ENCODE data around the gene FGR. TPM values are rescaled to one million over a fixed set of nuclear protein-coding genes. Genes with fewer than 3 reads are reported as not detected.

Gene FGR
- total and polyA plus RNA-seq, 9 donors = 1.4 to 2.5 (median 2.0) TPM

DNA sequence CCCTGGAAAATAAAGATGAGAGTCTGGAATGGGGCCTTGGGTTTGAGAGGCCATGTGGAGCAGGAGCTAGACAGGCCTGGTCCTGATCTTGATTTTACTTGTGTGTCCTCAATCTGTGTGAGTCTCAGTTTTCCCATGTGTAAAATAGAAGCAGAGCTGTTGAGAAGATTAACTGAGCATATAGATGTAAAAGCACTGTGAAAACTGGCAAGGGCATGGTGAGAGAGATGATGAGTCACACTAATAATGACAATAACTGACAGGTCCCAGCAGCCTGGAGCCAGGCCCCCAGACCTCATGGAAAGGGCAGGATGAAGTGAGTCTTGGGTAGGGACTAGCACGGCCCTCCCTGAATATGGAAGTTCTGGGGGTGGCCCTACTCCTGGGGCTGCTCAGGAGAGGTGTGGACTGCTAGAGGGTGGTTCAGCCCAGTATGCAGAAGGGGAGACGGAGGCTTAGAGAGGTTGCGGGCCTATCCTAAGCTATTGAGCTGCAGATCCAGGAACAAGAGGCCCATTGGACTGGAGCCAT is 28.2 kb downstream of the FGR start:
- Histone ChIP-seq H3K27me3 (ENCODE audit: control insufficient read depth, insufficient read depth, low read length) (no peaks in the 10 kb centered on the region), H3K4me1 (ENCODE audit: control insufficient read depth, insufficient read depth, low read length) (peaks cover 41% of the 10 kb centered on the region), H3K27ac (ENCODE audit: low read length) (peak overlapping the region; percentile 60), H3K9me3 (replicated peaks; ENCODE audit: control insufficient read depth, low read depth, low read length) (no peaks in the 10 kb centered on the region), H3K36me3 (ENCODE audit: control insufficient read depth, insufficient read depth, low read length) (no peaks in the 10 kb centered on the region), H3K4me3 (ENCODE audit: low read length) (no peak overlapping the region)
- 58% methylated on average over 3 of the region's 3 CpGs for WGBS (ENCODE audit: insufficient coverage)
- no peak for DNase-seq

DNA sequence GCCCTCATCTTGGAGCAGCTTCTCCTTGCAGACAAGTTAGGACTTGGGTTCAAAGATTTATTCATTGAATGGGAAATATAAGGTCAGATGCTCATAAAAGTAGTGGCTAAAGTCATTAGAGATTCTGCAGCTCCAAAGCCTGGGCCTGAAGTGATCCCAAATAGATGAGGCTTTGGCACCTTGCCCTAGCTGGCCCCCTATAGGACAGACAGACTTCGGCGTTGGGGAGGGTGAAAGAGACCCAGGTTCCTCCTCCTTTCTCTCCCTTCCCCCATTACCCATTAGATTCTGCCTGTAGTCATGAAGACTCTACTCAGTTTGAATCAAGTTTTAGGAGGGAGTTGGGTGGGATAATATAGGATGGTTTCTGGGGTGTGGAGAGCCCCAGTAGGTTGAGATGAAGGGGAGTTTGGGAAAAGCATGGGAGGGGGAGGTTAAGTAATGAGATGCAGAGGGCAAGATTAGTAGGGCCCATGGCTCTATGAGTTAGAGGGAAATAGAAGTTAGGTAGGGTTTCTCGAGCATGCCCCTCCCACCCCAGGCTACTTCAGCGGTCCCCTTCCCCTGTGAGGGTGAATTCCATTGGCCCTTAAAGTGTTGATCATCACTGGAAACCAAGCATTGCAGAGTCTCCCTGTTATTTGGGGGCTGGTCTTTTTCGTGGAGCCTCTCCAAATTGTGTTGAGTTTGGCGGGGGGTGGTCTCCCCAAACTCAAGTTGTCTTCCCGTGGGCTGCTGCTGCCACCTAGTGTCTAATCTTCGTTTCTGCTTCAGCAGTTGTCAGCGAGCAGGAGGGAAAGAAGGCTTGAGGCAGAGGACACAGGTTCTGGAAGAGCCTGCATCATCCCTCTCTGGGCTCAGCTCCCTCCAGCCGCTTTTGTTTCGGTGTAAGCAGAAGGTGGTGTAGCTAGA is 28.9 kb downstream of the FGR start:
- H3K4me1 ChIP-seq (ENCODE audit: control insufficient read depth, insufficient read depth, low read length) = peaks cover 48% of the 10 kb centered on the region

DNA sequence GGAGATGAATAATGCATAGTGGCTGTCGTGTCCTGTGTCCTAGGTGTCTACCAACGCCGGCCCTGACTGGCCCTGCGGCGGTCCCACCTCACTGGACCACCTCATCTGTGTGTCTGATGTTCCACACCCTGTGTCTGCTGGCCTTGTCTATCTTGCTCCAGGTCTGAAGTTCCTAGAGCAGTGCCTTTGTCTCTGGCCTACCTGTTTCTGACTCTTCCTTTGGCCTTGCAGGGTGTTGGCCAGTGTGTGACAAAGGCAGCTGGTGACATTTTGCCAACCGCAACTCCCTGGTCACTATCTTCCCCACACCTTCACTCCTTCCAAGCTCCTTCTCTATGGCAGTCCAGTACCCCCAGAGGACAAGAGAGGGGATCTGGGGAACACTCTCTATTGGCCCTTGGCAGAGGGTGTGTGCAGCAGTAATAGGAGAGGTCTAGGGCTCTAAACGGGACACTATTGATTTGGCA is 29.7 kb downstream of the FGR start:
- WGBS (ENCODE audit: insufficient coverage) = 80% methylated on average over 6 of the region's 7 CpGs
- no peak overlapping the region for H3K27ac ChIP-seq (ENCODE audit: low read length)
- DNase-seq = no peak
- peaks cover 4% of the 10 kb centered on the region for H3K36me3 ChIP-seq (ENCODE audit: control insufficient read depth, insufficient read depth, low read length)
- H3K9me3 ChIP-seq (replicated peaks; ENCODE audit: control insufficient read depth, low read depth, low read length) = no peaks in the 10 kb centered on the region
- H3K4me3 ChIP-seq (ENCODE audit: low read length) = no peak overlapping the region
- peaks cover 56% of the 10 kb centered on the region for H3K4me1 ChIP-seq (ENCODE audit: control insufficient read depth, insufficient read depth, low read length)
- H3K27me3 ChIP-seq (ENCODE audit: control insufficient read depth, insufficient read depth, low read length) = no peaks in the 10 kb centered on the region

More for the DNA sequence above, 28.9 kb downstream of the FGR start:
- no peaks in the 10 kb centered on the region for H3K27me3 ChIP-seq (ENCODE audit: control insufficient read depth, insufficient read depth, low read length)
- DNase-seq = peak; percentile 83
- peak overlapping the region; percentile 32 for H3K27ac ChIP-seq (ENCODE audit: low read length)
- no peaks in the 10 kb centered on the region for H3K9me3 ChIP-seq (replicated peaks; ENCODE audit: control insufficient read depth, low read depth, low read length)
- no peak overlapping the region for H3K4me3 ChIP-seq (ENCODE audit: low read length)
- peaks cover 4% of the 10 kb centered on the region for H3K36me3 ChIP-seq (ENCODE audit: control insufficient read depth, insufficient read depth, low read length)
- 0% methylated on average over 5 of the region's 11 CpGs for WGBS (ENCODE audit: insufficient coverage)

DNA sequence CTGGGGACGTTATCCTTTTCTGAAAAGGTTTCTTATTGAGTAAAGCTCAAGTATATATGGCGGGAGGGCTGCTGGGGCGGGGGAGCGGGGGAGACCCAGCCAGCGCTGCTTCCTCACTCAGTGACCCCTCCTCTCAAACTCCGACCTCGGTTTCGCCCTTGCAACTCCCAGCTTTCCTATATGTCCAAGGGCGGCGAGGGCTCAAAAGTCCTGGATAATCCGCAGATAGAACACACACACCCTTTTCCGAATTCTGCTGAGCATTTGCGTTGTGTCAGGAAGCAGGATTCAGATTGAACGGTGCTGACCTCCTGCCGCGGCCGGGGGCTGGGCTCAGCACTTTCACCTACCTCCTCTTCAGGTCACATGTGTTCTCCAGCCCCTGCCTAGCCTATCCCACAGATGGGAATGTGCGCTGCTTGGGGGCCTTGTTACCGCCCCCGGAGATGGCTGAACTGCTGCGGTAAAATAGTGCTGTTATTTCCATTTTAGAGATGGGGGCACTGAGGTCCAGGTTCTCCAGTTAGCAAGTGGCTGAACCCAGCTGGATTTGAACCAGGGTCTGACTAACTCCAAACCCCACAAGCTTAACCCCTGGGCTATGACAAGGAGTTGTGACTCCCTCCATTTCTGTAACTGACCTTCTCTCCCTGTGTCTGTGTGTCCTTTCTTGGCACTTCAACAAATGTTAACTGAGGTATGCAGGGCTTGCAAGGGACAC is 30.2 kb downstream of the FGR start:
- Histone ChIP-seq H3K27ac (ENCODE audit: low read length) (no peak overlapping the region), H3K4me1 (ENCODE audit: control insufficient read depth, insufficient read depth, low read length) (peaks cover 62% of the 10 kb centered on the region)

DNA sequence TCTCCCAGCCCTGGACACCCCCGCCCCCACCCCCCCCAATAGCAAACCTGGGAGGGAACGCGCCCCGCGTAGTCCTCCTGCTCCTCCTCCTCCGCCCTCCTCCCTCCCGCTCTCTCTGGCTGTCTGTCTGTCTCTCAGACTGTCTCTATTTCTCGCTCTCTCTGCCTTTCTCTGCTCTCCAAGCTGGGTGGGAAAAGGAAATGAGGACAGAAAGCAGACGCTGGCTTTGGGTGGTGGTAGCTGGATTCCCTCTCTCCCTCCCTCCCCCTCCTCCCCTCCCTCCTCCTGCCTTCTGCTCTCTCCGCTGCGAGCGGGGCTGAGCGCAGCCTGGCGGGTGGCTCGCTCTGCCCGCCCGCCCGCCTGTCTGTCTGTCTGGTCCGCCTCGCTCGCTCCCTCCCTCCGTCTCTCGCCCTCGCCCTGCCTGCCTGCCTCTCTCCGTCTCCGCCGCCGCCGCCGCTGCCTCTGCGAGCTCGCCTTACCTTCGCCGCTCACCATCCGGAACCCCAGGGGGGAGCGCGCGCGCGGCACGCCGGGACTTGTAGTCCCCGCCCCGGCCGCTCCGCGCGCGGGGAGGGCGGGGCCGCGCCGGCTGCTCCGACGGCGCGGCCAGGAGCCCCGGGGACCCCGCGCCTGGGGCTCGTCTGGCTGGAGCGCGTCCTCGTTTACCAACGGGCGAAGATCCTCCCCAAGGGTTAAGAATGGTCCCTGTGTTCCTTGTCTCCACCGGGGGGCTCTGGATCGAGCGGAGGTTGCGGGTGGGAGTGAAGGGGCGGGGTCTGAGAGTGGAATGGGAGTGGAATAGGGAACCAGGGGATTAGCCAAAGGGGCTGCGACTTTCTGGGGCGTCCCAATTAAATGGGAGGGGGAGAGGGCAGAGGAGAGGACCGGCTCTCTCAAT is 31.1 kb downstream of the FGR start, which contains the start of gene AHDC1:
AHDC1 (minus strand) TSS at position 464 of the 898 bp plus-strand sequence. CDS start 52,029 bp downstream, outside the sequence.
- Histone ChIP-seq H3K27ac (ENCODE audit: low read length) (peak within 1 kb of the TSS; percentile 96), H3K4me3 (ENCODE audit: low read length) (peak within 1 kb of the TSS; percentile 96), H3K4me1 (ENCODE audit: control insufficient read depth, insufficient read depth, low read length) (peaks cover 70% of the 10 kb centered on the region), H3K27me3 (ENCODE audit: control insufficient read depth, insufficient read depth, low read length) (no peaks in the 10 kb centered on the region), H3K36me3 (ENCODE audit: control insufficient read depth, insufficient read depth, low read length) (peaks cover 5% of the 10 kb centered on the region), H3K9me3 (replicated peaks; ENCODE audit: control insufficient read depth, low read depth, low read length) (no peaks in the 10 kb centered on the region)
- WGBS (ENCODE audit: insufficient coverage) = under 1% methylated on average over 64 of the region's 74 CpGs
- peak; percentile 97 for DNase-seq

More for the DNA sequence above, 30.2 kb downstream of the FGR start:
- no peak for DNase-seq
- WGBS (ENCODE audit: insufficient coverage) = 8% methylated on average over 8 of the region's 21 CpGs
- Histone ChIP-seq H3K4me3 (ENCODE audit: low read length) (peak overlapping the region; percentile 96), H3K9me3 (replicated peaks; ENCODE audit: control insufficient read depth, low read depth, low read length) (no peaks in the 10 kb centered on the region), H3K36me3 (ENCODE audit: control insufficient read depth, insufficient read depth, low read length) (peaks cover 4% of the 10 kb centered on the region), H3K27me3 (ENCODE audit: control insufficient read depth, insufficient read depth, low read length) (no peaks in the 10 kb centered on the region)

DNA sequence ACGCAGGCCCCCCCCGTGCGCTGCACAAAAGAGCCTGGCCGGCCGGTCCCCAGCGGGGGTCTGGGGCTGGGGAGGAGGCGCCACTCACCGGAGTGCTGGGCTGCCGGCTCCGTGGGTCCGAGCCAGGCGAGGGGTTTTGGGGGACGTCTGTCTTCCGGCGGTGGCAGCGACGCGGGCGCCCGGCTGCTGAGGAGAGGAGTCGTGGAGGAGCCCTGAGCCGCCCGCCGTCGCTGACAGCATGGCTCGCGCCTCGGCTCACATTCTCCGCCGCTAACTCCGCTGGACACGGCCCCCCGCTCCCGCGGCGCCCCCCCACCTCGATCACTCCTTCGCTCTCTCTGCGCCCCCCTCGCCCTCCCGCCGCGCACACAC is 31.7 kb downstream of the FGR start:
- peaks cover 10% of the 10 kb centered on the region for H3K36me3 ChIP-seq (ENCODE audit: control insufficient read depth, insufficient read depth, low read length)
- no peak for DNase-seq
- H3K4me3 ChIP-seq (ENCODE audit: low read length) = peak overlapping the region; percentile 96
- under 1% methylated on average over 24 of the region's 43 CpGs for WGBS (ENCODE audit: insufficient coverage)
- H3K27me3 ChIP-seq (ENCODE audit: control insufficient read depth, insufficient read depth, low read length) = no peaks in the 10 kb centered on the region
- H3K9me3 ChIP-seq (replicated peaks; ENCODE audit: control insufficient read depth, low read depth, low read length) = no peaks in the 10 kb centered on the region
- H3K4me1 ChIP-seq (ENCODE audit: control insufficient read depth, insufficient read depth, low read length) = peaks cover 74% of the 10 kb centered on the region
- peak overlapping the region; percentile 96 for H3K27ac ChIP-seq (ENCODE audit: low read length)

DNA sequence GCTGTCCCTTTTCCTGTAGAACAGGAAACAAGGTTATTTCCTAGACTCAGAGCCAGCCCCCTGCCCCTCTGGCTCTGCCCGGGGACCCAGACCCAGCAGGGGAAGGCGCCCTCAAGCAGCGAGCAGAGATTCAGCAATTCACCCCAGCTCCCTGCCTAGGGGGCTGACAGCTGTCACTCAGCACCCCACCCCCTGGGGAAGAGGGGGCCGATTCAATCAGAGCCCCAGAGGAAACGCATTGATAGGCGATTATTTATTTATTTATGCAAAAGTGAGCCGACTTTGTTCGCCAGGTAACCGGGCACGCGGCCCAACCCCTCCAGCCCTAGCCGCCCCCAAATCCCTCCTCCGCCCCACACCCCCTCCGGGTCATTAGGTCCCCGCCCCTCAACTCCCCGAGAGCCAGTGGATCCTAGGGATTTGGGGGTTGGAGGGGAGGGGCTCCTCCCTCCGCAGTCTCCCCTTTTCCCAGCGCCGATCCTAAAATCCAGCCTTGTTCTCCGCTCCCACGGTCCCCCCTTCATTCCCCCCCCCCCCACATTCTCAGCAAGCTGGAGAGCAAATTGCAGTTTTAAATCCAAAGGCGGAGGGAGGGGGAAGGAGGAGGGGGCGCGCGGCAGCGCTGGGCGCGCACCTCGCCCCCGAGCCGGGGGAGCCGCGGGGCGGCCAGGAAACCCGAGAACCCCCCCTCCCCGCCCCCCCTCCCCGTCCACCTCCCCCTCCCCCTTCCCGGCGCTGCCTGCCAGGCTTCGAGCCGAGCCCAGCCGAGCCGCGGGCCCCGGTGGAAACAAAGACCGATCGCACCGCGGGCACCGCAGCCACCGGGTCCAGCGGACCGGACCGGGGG is 32.3 kb downstream of the FGR start:
- 0% methylated on average over 15 of the region's 54 CpGs for WGBS (ENCODE audit: insufficient coverage)
- Histone ChIP-seq H3K27me3 (ENCODE audit: control insufficient read depth, insufficient read depth, low read length) (no peaks in the 10 kb centered on the region), H3K4me1 (ENCODE audit: control insufficient read depth, insufficient read depth, low read length) (peaks cover 76% of the 10 kb centered on the region), H3K9me3 (replicated peaks; ENCODE audit: control insufficient read depth, low read depth, low read length) (no peaks in the 10 kb centered on the region), H3K27ac (ENCODE audit: low read length) (peak overlapping the region; percentile 96), H3K4me3 (ENCODE audit: low read length) (peak overlapping the region; percentile 96), H3K36me3 (ENCODE audit: control insufficient read depth, insufficient read depth, low read length) (peaks cover 14% of the 10 kb centered on the region)
- peak; percentile 72 for DNase-seq

DNA sequence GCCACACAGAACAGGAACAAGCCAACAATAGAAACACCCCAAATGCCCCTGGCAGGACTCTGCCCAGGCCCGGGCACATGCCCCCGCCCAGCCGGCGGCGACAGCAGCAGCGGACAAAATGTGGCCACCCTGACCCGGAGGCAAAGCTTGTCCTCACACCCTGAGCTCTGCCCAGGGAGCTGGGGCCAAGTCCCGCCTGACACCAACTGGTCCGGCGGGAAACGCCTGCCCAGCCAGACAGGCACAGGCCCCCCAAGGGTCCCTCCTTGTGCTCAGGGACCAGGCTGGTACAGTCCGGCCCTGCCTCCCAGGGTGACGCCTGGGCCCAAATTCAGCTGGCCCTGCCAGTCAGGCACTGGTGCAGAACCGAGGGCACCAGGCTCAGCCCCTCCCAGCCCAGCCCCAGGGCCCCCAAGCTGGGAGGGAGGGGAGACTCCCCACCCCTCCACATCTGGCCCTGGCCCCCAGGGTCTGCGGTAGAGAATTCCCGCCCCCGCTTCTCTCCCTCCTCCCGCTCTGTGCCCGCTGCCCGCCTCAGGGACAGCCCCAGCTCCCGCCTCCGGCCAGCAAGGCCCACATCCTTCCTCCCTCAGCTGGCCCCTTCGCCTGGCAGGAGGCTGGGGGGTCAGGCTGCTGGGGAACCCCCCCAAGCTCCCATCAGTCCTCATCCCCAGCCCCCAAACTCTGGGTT is 33.1 kb downstream of the FGR start:
- Histone ChIP-seq H3K27me3 (ENCODE audit: control insufficient read depth, insufficient read depth, low read length) (no peaks in the 10 kb centered on the region), H3K27ac (ENCODE audit: low read length) (peak overlapping the region; percentile 92), H3K4me1 (ENCODE audit: control insufficient read depth, insufficient read depth, low read length) (peaks cover 76% of the 10 kb centered on the region), H3K36me3 (ENCODE audit: control insufficient read depth, insufficient read depth, low read length) (peaks cover 21% of the 10 kb centered on the region), H3K9me3 (replicated peaks; ENCODE audit: control insufficient read depth, low read depth, low read length) (no peaks in the 10 kb centered on the region), H3K4me3 (ENCODE audit: low read length) (peak overlapping the region; percentile 96)
- 2% methylated on average over 18 of the region's 23 CpGs for WGBS (ENCODE audit: insufficient coverage)
- DNase-seq = peak; percentile 91
